ENCODE results near the gene ATP10D.
"Not testable (repeated sequence)": the region's sequence is repeated elsewhere in the genome, so short reads cannot be mapped to it uniquely, and the experiment has no call there.

Gene ATP10D

GRCh38 chr4:47538111-47538824, 53.2 kb downstream of the ATP10D start:
- no peak for DNase-seq

GRCh38 chr4:47538825-47539154, 53.7 kb downstream of the ATP10D start:
- no peak for DNase-seq

- not testable (repeated sequence) for DNase-seq
These were observed 57.6 kb downstream of the ATP10D start for GRCh38 chr4:47542640-47543039.

GRCh38 chr4:47543331-47543730, 58.3 kb downstream of the ATP10D start:
- no peak for DNase-seq

- DNase-seq, result not testable (repeated sequence)
These were observed 65.3 kb downstream of the ATP10D start for GRCh38 chr4:47550357-47550756.

GRCh38 chr4:47550899-47551548, 65.9 kb downstream of the ATP10D start:
- DNase-seq, result no peak

- DNase-seq, result no peak
These were observed 66.6 kb downstream of the ATP10D start for GRCh38 chr4:47551682-47552081.

GRCh38 chr4:47553329-47554125, 68.5 kb downstream of the ATP10D start:
- no peak for DNase-seq

- DNase-seq, result not testable (repeated sequence)
These were observed 70.8 kb downstream of the ATP10D start for GRCh38 chr4:47555920-47556319.

- DNase-seq, result no peak
These were observed 72.2 kb downstream of the ATP10D start for GRCh38 chr4:47557255-47557654.

GRCh38 chr4:47560682-47561081, 75.6 kb downstream of the ATP10D start:
- no peak for DNase-seq

- DNase-seq, result no peak
These were observed 76.3 kb downstream of the ATP10D start for GRCh38 chr4:47561331-47561730.

- DNase-seq, result no peak
These were observed 77.2 kb downstream of the ATP10D start for GRCh38 chr4:47562297-47562696.

GRCh38 chr4:47566566-47566965, 81.5 kb downstream of the ATP10D start:
- DNase-seq, result no peak

- no peak for DNase-seq
These were observed 81.9 kb downstream of the ATP10D start for GRCh38 chr4:47566969-47567368.

GRCh38 chr4:47567511-47567910, 82.4 kb downstream of the ATP10D start:
- DNase-seq, result no peak

- no peak for DNase-seq
These were observed 85.7 kb downstream of the ATP10D start for GRCh38 chr4:47570816-47571215.

- no peak for DNase-seq
These were observed 87.9 kb downstream of the ATP10D start for GRCh38 chr4:47572981-47573380.

GRCh38 chr4:47577779-47578553, 92.9 kb downstream of the ATP10D start:
- no peak for DNase-seq

GRCh38 chr4:47579235-47579634, 94.2 kb downstream of the ATP10D start:
- no peak for DNase-seq

- no peak for DNase-seq
These were observed 105.2 kb downstream of the ATP10D start for GRCh38 chr4:47590325-47590724.

- DNase-seq, result no peak
These were observed 112.6 kb downstream of the ATP10D start for GRCh38 chr4:47597696-47598095.

GRCh38 chr4:47598320-47598719, 113.2 kb downstream of the ATP10D start:
- no peak for DNase-seq

All from CD4-positive, alpha-beta T cell treated with Interleukin-15 for 1 hour (primary cell).